Stimulated activated CD4-positive, alpha-beta T cell treated with anti-CD3 and anti-CD28 coated beads, Interleukin-15, amount 100 ng/mL, for 48 hours (primary cell): ENCODE results near the gene FOLR2.
"Not testable (repeated sequence)": the region's sequence is repeated elsewhere in the genome, so short reads cannot be mapped to it uniquely, and the experiment has no call there.

Experiments used
- DNase-seq, 2 donors: peaks; one replicate each; pipeline ENCODE4 v3.0.0-alpha.2; 2020; ENCODE audit warnings: low read depth in 2 of 2

Gene FOLR2

GRCh38 chr11:72216638-72217037 is at the start of gene FOLR2:
FOLR2 (plus strand) TSS chr11:72216794; CDS start chr11:72218585, 1,791 bp downstream.
- DNase-seq, result no peak

DNA sequence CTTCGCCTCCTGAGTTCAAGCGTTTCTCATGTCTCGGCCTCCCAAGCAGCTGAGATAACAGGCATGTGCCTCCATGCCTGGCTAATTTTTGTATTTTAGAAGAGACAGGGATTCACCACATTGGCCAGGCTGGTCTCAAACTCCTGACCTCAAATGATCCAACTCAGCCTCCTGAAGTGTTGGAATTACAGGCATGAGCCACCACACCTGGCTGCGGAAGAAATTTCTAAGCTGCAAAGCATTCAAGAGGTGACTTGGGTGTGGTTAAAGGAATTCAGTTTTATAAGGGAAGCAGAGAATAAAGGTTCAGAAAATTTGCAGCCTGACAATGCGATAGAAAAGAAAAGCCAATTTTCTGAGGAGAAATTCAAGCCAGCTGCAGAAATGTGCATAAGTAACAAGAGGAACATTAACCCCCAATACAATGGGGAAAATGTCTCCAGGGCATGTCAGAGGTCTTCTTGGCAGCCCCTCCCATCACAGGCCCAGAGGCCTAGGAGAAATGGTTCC is 47.5 kb upstream of the FOLR2 start:
- not testable (repeated sequence) for DNase-seq

- DNase-seq, result not testable (repeated sequence)
These were observed 46.8 kb upstream of the FOLR2 start for GRCh38 chr11:72169754-72170153.

DNA sequence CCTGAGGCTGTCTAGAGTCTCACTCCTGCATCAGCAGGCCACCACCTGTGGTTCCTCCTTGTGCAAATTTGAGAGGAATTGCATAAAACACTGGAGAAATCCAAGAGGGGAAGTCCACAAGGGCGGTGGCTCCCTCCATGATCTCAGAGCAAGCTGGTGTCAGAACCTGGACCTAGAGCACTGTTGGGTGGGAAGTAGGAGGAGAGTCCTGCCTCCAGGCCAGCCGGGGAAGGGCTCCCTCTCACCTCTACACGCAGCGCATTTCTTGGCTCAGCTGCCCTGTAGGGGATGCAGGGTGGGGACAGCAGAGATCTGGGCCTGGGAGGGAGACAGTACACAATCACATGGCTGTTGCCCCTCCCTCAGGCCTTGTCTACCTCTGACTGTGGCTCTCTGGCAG is 44.6 kb upstream of the FOLR2 start:
- DNase-seq, result not testable (repeated sequence)

DNA sequence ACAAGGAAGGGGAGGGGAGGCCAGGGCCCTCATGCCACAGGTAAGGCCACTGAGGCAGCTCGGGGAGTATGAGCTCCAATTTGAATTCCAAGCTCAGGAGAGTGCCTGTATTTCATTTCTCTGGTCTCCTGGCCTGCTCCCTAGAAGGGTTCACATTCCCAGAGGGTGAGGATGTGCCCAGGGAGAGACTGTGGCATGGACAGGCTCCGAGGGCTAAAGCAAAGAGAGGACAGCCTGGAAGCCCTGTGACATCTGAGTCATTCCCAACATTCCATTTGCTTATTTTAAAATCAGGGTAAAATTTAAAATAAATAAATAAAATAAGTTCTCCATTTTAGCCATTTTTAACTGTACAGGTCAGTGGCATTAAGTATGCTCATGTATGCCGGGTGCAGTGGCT is 43.3 kb upstream of the FOLR2 start:
- no peak for DNase-seq

- no peak for DNase-seq
These were observed 42.1 kb upstream of the FOLR2 start for GRCh38 chr11:72174302-72175070.

DNA sequence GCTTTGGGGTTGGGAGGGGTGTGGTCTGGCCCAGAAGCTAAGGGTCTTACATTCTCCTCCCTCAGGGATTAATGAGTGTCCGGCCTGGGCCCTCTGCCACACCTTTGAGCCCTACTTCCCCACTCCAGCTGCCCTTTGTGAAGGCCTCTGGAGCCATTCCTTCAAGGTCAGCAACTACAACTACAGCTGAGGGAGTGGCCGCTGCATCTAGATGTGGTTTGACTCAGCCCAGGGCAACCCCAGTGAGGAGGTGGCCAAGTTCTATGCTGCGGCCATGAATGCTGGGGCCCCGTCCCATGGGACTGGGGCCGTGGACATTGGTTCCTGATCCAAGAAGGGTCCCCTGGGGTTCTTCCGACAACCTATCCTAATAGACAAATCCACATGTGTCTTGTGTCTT is 38.9 kb upstream of the FOLR2 start:
- no peak for DNase-seq

GRCh38 chr11:72179049-72179803 is 37.4 kb upstream of the FOLR2 start:
- no peak for DNase-seq

GRCh38 chr11:72179804-72180396 is 36.7 kb upstream of the FOLR2 start:
- no peak for DNase-seq

DNA sequence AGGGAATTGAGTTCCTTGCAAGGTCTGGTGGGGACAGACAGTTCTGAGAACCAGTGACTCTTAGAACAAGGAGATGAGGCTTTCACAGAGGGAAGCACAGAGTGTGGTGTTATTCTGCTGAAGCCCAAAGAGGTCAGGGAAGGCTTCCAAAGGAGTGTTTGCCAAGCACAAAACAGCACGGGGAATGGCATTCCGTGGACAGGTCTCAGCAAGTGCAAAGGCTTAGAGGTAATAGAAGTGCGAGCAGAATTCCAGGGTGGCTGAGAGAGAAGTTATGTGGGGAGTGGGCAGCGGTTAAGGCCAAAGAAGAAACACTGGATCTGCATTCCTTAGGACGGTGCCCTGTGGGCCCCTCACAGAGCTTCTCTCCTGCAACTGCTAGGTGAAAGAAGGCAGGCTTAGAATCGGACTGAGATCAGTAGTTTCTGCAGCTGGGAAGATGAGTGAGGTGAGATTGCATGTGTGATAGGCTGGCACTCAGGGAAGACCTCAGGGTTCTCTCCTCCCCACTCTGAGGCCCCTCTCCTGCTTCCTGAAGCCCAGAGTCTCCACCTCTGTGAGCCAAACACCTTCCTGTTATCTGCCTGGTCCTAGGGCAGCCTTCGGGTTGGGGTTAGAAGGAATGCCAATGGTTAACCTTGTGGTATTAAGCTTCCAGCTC is 35.6 kb upstream of the FOLR2 start:
- DNase-seq, result not testable (repeated sequence)

GRCh38 chr11:72181553-72181958 is 35.0 kb upstream of the FOLR2 start:
- DNase-seq, result not testable (repeated sequence)

DNA sequence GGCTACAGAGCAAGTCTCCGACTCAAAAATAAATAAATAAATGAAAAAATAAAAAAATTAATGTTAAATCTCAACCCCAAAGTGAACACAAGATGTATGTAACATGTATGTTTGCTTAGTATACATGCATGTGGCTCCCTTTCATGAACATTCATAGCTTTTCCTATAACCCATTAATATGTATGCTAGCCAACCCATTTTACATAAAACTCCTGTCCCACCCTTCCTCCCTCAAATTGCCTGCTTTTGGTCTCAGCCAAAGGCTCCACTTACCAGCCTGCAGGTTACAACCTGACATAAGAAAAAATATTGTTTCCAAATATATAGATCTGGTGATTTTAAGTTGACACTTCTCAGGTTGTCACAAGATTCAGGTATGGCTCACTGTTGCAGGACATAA is 28.3 kb upstream of the FOLR2 start:
- DNase-seq, result no peak

DNA sequence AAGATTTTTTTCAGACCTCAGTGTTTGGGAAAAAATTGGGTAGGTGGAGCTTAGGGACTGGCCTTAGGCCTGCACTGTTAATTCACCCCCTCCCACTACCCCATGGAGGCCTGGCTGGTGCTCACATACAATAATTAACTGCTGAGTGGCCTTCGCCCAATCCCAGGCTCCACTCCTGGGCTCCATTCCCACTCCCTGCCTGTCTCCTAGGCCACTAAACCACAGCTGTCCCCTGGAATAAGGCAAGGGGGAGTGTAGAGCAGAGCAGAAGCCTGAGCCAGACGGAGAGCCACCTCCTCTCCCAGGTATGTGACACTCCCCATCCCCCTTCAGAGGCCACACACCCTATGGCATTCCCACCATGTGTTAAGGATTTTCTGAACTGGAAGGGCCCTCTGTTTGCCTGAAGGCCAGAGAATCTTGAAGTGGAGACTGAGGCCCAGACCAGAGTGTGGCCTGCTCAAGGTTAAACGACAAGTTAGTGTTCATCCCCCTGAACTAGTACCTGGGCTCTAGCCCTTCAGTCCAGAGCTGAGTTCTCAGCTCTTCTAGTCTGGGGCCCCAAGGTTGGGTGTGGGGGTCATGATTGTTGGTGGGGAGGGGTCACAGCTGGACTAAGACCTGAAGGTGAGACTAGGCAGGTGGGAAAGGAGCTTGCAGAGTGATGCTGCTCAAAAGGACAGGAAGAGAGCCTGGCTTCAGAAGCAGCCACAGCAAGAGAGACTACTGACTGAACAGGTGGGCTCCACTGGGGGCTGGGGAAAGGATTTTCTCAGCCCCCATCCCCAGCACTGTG is 26.9 kb upstream of the FOLR2 start:
- DNase-seq, result no peak

- no peak for DNase-seq
These were observed 25.9 kb upstream of the FOLR2 start for GRCh38 chr11:72190631-72191071.

DNA sequence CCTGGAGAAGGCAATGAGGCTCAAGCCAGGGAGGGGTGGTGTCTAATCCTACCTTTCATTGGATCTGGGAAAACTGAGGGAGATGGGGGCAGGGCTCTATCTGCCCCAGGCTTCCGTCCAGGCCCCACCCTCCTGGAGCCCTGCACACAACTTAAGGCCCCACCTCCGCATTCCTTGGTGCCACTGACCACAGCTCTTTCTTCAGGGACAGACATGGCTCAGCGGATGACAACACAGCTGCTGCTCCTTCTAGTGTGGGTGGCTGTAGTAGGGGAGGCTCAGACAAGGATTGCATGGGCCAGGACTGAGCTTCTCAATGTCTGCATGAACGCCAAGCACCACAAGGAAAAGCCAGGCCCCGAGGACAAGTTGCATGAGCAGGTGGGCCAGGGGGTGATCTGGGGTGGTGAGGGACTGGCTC is 24.6 kb upstream of the FOLR2 start, which contains the start of gene FOLR1:
FOLR1 (plus strand) TSS at position 180 of the 421 bp plus-strand sequence; CDS start at position 214, 34 bp downstream.
- DNase-seq, result no peak

DNA sequence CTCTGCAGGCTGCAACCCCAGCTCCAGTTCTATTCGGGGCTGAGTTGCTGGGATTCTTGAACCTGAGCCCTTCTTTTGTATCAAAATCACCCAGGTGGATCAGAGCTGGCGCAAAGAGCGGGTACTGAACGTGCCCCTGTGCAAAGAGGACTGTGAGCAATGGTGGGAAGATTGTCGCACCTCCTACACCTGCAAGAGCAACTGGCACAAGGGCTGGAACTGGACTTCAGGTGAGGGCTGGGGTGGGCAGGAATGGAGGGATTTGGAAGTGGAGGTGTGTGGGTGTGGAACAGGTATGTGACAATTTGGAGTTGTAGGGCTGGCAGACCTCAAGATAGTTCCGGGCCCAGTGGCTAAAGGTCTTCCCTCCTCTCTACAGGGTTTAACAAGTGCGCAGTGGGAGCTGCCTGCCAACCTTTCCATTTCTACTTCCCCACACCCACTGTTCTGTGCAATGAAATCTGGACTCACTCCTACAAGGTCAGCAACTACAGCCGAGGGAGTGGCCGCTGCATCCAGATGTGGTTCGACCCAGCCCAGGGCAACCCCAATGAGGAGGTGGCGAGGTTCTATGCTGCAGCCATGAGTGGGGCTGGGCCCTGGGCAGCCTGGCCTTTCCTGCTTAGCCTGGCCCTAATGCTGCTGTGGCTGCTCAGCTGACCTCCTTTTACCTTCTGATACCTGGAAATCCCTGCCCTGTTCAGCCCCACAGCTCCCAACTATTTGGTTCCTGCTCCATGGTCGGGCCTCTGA is 20.9 kb upstream of the FOLR2 start:
- DNase-seq, result no peak

DNA sequence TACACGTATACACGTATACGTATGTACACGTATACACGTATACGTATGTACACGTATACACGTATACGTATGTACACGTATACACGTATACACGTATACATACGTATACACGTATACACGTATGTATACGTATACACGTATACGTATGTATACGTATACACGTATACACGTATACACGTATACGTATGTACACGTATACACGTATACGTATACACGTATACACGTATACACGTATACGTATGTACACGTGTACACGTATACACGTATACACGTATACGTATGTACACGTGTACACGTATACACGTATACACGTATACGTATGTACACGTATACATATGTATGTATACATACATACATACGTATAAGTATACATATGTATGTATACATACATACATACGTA is 15.1 kb upstream of the FOLR2 start:
- not testable (repeated sequence) for DNase-seq

GRCh38 chr11:72202571-72202970 is 14.0 kb upstream of the FOLR2 start:
- DNase-seq, result no peak

GRCh38 chr11:72203163-72203562 is 13.4 kb upstream of the FOLR2 start:
- DNase-seq, result no peak

DNA sequence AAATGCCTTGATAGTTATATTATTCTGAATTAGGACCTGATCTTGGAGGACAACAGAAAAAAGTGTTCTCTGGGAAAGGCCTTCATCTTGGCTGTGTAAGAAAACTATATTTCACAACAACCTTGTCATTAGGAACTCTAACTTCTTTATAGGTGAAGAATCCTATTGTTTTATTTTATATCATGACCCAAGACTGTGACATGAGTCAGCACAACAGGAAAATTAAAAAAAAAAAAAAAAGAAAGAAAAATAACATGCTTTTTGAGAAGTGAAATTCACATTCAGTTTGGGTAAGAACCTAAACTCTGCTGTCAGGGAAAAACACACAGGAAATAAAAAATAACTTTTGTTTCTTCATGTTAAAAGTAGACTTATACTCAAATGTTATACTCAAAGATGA is 11.7 kb upstream of the FOLR2 start:
- no peak for DNase-seq
